ENCODE data around the gene IFT25. TPM values are rescaled to one million over a fixed set of nuclear protein-coding genes. Genes with fewer than 3 reads are reported as not detected.
A peak's percentile ranks its signal among the peaks of the same experiment; 100 is the strongest.

Gene IFT25
- total and polyA plus RNA-seq, 2 experiments from 2014 or later = 28.2 to 109 TPM

- peaks cover 34% of the 10 kb centered on the region for H3K4me1 Mint-ChIP-seq
- DNase-seq (ENCODE audit: low spot score) (no peak), ATAC-seq (no peak)
- H3K27ac Mint-ChIP-seq = no peak overlapping the region
- Histone ChIP-seq H3K27ac (ENCODE audit: low read depth) (no peak overlapping the region; the same call in 1 of the 2 replicates), H3K36me3 (ENCODE audit: insufficient read depth) (no peaks in the 10 kb centered on the region), H3K9me2 (ENCODE audit: insufficient read depth) (no peaks in the 10 kb centered on the region), H3K4me3 (no peak overlapping the region), H4K20me1 (replicated peaks; ENCODE audit: insufficient read depth) (peaks cover 9% of the 10 kb centered on the region), H3K4me1 (ENCODE audit: insufficient read depth) (peaks cover 28% of the 10 kb centered on the region), H3F3A (replicated peaks; ENCODE audit: low read depth) (no peaks in the 10 kb centered on the region), H3K4me2 (no peak overlapping the region), H3K79me2 (replicated peaks; ENCODE audit: insufficient read depth) (peaks cover 37% of the 10 kb centered on the region), H2AFZ (no peak overlapping the region), H3K27me3 (ENCODE audit: insufficient read depth) (no peaks in the 10 kb centered on the region)
- H3K4me3 Mint-ChIP-seq = peak overlapping the region; percentile 39; the same call in 2 of the 3 replicates
- TF ChIP-seq JUNB (IDR thresholded peaks at IDR 0.05; ENCODE audit: unreplicated experiment) (no peak), CREB1 (CRISPR knock-in tag; IDR thresholded peaks at IDR 0.05; ENCODE audit: low read depth) (no peak), REST (IDR thresholded peaks at IDR 0.05; ENCODE audit: unreplicated experiment) (no peak)
- peaks cover 3% of the 10 kb centered on the region for H3K27me3 Mint-ChIP-seq (ENCODE audit: insufficient read depth, low read depth, poor library complexity)
- no peaks in the 10 kb centered on the region; the same call in 2 of the 3 replicates for H3K36me3 Mint-ChIP-seq (ENCODE audit: low read depth)
- H3K9me3 Mint-ChIP-seq = no peaks in the 10 kb centered on the region; the same call in 2 of the 3 replicates
Measured at GRCh38 chr1:53943490-53944043, 1.9 kb downstream of the IFT25 start.

- DNase-seq (ENCODE audit: low spot score) (no peak), ATAC-seq (no peak)
- H3K27me3 Mint-ChIP-seq (ENCODE audit: insufficient read depth, low read depth, poor library complexity) = peaks cover 3% of the 10 kb centered on the region
- H2AFZ ChIP-seq = no peak overlapping the region
- H3K27ac ChIP-seq (ENCODE audit: low read depth) = no peak overlapping the region
- H3K9me3 Mint-ChIP-seq = no peaks in the 10 kb centered on the region; the same call in 2 of the 3 replicates
- no peak overlapping the region for H3K4me3 ChIP-seq
- no peaks in the 10 kb centered on the region for H3K9me2 ChIP-seq (ENCODE audit: insufficient read depth)
- H3K27ac Mint-ChIP-seq = no peak overlapping the region
- H3K79me2 ChIP-seq (replicated peaks; ENCODE audit: insufficient read depth) = peaks cover 32% of the 10 kb centered on the region
- no peak overlapping the region for H3K4me3 Mint-ChIP-seq
- no peaks in the 10 kb centered on the region for H3K36me3 ChIP-seq (ENCODE audit: insufficient read depth)
- peaks cover 29% of the 10 kb centered on the region for H3K4me1 Mint-ChIP-seq
- H3K27me3 ChIP-seq (ENCODE audit: insufficient read depth) = no peaks in the 10 kb centered on the region
- H3F3A ChIP-seq (replicated peaks; ENCODE audit: low read depth) = no peaks in the 10 kb centered on the region
- H3K4me2 ChIP-seq = no peak overlapping the region
- H3K4me1 ChIP-seq (ENCODE audit: insufficient read depth) = peaks cover 27% of the 10 kb centered on the region
- peaks cover 7% of the 10 kb centered on the region for H4K20me1 ChIP-seq (replicated peaks; ENCODE audit: insufficient read depth)
- H3K36me3 Mint-ChIP-seq (ENCODE audit: low read depth) = no peaks in the 10 kb centered on the region; the same call in 2 of the 3 replicates
- TF ChIP-seq CREB1 (CRISPR knock-in tag; IDR thresholded peaks at IDR 0.05; ENCODE audit: low read depth) (no peak), NANOG (IDR thresholded peaks at IDR 0.05; ENCODE audit: borderline replicate concordance) (no peak), ZNF462 (CRISPR knock-in tag; IDR thresholded peaks at IDR 0.05) (no peak), ZNF331 (CRISPR knock-in tag; IDR thresholded peaks at IDR 0.05; ENCODE audit: low read depth) (no peak), ZNF114 (CRISPR knock-in tag; IDR thresholded peaks at IDR 0.05) (no peak), EZH2 (IDR thresholded peaks at IDR 0.05; ENCODE audit: low read depth, unreplicated experiment) (no peak), CTCF (conservative IDR thresholded peaks at IDR 0.05; ENCODE audit: low read depth in 2 of 2) (no peak), STAT1 (IDR thresholded peaks at IDR 0.05; ENCODE audit: unreplicated experiment) (no peak)
Measured at GRCh38 chr1:53943090-53943489, 2.4 kb downstream of the IFT25 start.

Measured in GM23338 (cell line).